ENCODE results near the gene CBX6.

DNA sequence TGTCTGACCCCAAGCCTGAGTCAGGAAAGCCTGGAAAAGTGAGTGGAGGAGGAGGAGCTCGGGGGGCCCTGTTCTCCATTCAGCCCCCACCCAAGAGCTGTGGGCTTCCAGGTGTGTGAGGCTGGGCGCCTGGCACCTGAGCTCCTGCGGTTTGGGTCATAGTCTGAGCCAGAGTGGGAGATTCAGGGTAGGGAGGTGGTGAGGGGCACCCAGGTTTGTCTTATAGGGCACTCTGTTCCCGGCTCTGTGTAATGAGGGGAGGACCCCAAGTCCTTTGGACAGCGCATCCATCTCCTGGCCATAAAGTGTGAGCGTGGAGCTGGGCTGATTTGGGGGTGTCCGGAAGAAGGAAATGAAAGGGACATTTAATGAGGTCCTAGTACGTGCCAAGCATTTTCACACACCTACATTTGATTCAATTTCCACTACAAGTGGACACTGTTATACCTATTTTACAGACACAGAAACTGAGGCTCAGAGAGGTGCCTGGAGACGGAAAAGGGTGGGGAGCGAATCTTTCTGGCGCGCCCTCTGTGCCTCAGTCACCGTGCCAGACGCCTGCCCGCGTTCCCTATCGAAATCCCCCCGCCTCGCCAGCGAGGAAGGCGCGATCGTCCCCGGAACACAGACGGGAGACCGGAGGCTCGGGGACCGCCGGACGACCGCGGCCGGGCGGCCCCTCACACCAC, 29.4 kb downstream of the CBX6 start:
- no peak for TF ChIP-seq POLR2AphosphoS5 (IDR thresholded peaks at IDR 0.05; ENCODE audit: low read depth, low read length)
- no peak for TF ChIP-seq FOXP2 (optimal IDR thresholded peaks at IDR 0.05; ENCODE audit: borderline replicate concordance, extremely low read depth, extremely low read length, insufficient read depth)
- TF ChIP-seq, protein P1, sequence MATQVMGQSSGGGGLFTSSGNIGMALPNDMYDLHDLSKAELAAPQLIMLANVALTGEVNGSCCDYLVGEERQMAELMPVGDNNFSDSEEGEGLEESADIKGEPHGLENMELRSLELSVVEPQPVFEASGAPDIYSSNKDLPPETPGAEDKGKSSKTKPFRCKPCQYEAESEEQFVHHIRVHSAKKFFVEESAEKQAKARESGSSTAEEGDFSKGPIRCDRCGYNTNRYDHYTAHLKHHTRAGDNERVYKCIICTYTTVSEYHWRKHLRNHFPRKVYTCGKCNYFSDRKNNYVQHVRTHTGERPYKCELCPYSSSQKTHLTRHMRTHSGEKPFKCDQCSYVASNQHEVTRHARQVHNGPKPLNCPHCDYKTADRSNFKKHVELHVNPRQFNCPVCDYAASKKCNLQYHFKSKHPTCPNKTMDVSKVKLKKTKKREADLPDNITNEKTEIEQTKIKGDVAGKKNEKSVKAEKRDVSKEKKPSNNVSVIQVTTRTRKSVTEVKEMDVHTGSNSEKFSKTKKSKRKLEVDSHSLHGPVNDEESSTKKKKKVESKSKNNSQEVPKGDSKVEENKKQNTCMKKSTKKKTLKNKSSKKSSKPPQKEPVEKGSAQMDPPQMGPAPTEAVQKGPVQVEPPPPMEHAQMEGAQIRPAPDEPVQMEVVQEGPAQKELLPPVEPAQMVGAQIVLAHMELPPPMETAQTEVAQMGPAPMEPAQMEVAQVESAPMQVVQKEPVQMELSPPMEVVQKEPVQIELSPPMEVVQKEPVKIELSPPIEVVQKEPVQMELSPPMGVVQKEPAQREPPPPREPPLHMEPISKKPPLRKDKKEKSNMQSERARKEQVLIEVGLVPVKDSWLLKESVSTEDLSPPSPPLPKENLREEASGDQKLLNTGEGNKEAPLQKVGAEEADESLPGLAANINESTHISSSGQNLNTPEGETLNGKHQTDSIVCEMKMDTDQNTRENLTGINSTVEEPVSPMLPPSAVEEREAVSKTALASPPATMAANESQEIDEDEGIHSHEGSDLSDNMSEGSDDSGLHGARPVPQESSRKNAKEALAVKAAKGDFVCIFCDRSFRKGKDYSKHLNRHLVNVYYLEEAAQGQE (IDR thresholded peaks at IDR 0.05; ENCODE audit: insufficient read depth in 1 of 2, low read depth in 2 of 2, low read length in 2 of 2): no peak

Measured in PFSK-1 (cell line).